Fibroblast of lung (primary cell): ENCODE data around the gene NTRK2. TPM values are rescaled to one million over a fixed set of nuclear protein-coding genes. Genes with fewer than 3 reads are reported as not detected.

Source experiments
- DNase-seq, 2 donors: peaks; one replicate each; pipeline versions ENCODE4 v3.0.0 to v3.0.0-alpha.2; 2010; ENCODE audit warnings: low read depth in 2 of 2
- H2AFZ ChIP-seq: 2 replicates; pipeline ENCODE4 v1.5.1; 2012; ENCODE audit warnings: low read length, control low read depth, inconsistent platforms
- H3K27ac ChIP-seq: 2 replicates; pipeline ENCODE4 v1.5.1; 2011; ENCODE audit warnings: low read length, control low read depth; ENCODE audit not compliant: insufficient read depth
- H3K27me3 ChIP-seq: 2 replicates; pipeline ENCODE4 v1.5.1; 2011; ENCODE audit warnings: mild to moderate bottlenecking, low read length; ENCODE audit not compliant: control insufficient read depth, insufficient read depth
- H3K36me3 ChIP-seq: 2 replicates; pipeline ENCODE4 v1.5.1; 2011; ENCODE audit warnings: low read length; ENCODE audit not compliant: control insufficient read depth, insufficient read depth
- H3K4me1 ChIP-seq: 2 replicates; pipeline ENCODE4 v1.5.1; 2011; ENCODE audit warnings: low read length; ENCODE audit not compliant: control insufficient read depth, insufficient read depth; ENCODE audit errors: extremely low read depth
- H3K4me2 ChIP-seq: 2 replicates; pipeline ENCODE4 v1.5.1; 2011; ENCODE audit warnings: low read length, control low read depth; ENCODE audit not compliant: insufficient read depth; ENCODE audit errors: extremely low read depth
- H3K4me3 ChIP-seq, 4 experiments: fragments of 200-600 bp in 1 of 4; sonication (generic) in 1 of 4; replicated peaks in 1 of 4; 2 replicates each; pipeline ENCODE4 v1.5.1; 2011 to 2016; ENCODE audit warnings: low read length in 4 of 4, low read depth in 3 of 4, mild to moderate bottlenecking in 3 of 4, control low read depth in 2 of 4, inconsistent platforms in 1 of 4, mixed read lengths in 1 of 4; ENCODE audit not compliant: insufficient read depth in 1 of 4; ENCODE audit errors: control extremely low read depth in 1 of 4
- H3K79me2 ChIP-seq: 2 replicates; pipeline ENCODE4 v1.5.1; 2012; ENCODE audit warnings: mild to moderate bottlenecking, low read length, inconsistent platforms; ENCODE audit not compliant: control insufficient read depth, insufficient read depth
- H3K9ac ChIP-seq: 2 replicates; pipeline ENCODE4 v1.5.1; 2011; ENCODE audit warnings: mild to moderate bottlenecking, low read length, control low read depth; ENCODE audit not compliant: insufficient read depth
- H3K9me3 ChIP-seq: 2 replicates; pipeline ENCODE4 v1.5.1; 2012; ENCODE audit warnings: low read depth, low read length; ENCODE audit not compliant: control insufficient read depth, insufficient read depth
- H4K20me1 ChIP-seq: 2 replicates; pipeline ENCODE4 v1.5.1; 2011; ENCODE audit warnings: low read length; ENCODE audit not compliant: control insufficient read depth, insufficient read depth; ENCODE audit errors: extremely low read depth
- CTCF ChIP-seq, 2 donors: IDR thresholded peaks in 1 of 2; conservative IDR thresholded peaks in 1 of 2; 1 replicate in 1 of 2; 2 replicates in 1 of 2; pipeline ENCODE4 v1.5.1; 2011 to 2012; ENCODE audit warnings: low read length in 2 of 2, control low read depth in 1 of 2, inconsistent platforms in 1 of 2, low read depth in 1 of 2, mild to moderate bottlenecking in 1 of 2
- EZH2 ChIP-seq: IDR thresholded peaks from 2 replicates; pipeline ENCODE4 v1.5.1; 2012; ENCODE audit warnings: low read length, control low read depth, mild to moderate bottlenecking; ENCODE audit errors: missing control alignments
- polyA plus RNA-seq, 2 donors: library from polyadenylated mRNA; depleted of rRNA in 1 of 2; stranded (reverse) in 1 of 2; unstranded in 1 of 2; fragments of >200 nt; gene quantifications; 2 replicates each; pipeline ENCODE4 v1.2.1, GENCODE V29; 2011 to 2012; ENCODE audit warnings: missing spikeins in 1 of 2
- total RNA-seq: library from RNA; depleted of rRNA; stranded (reverse); fragments of >200 nt; gene quantifications from 2 replicates; pipeline ENCODE4 v1.2.1, GENCODE V29; 2014

Gene NTRK2
- total and polyA plus RNA-seq, 2 donors (not counting 1 experiment from before 2014, with no cell fraction given): 0.66 to 1.1 TPM

DNA sequence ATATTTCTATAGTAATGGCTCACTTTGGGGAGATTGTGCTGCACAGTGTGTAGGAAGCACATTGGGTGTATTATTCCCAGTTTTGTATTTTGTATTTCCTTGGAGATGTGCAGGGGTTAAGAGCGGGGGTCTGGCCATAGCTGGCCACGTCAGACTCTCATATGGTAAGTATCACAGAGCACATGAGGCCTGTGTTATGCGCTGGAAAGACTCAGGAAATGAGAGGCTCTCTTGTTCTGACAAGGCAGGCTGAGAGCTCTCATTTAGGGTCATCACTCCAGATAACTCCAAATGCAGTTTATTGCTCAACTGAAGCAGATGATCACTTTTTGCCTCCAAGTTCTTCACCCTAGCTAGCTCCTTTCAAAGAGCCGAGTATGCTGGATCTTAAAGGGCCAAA lies 205.7 kb downstream of the NTRK2 start:
- Histone ChIP-seq H3K9ac (no peak overlapping the region), H3K27ac (no peak overlapping the region), H3K27me3 (no peaks in the 10 kb centered on the region), H3K79me2 (no peaks in the 10 kb centered on the region), H3K4me3 (no peak overlapping the region), H3K36me3 (no peaks in the 10 kb centered on the region), H4K20me1 (no peaks in the 10 kb centered on the region), H2AFZ (no peak overlapping the region), H3K9me3 (no peaks in the 10 kb centered on the region), H3K4me2 (no peak overlapping the region), H3K4me1 (no peaks in the 10 kb centered on the region)
- TF ChIP-seq EZH2: no peak
- TF ChIP-seq CTCF (conservative IDR thresholded peaks at IDR 0.05 in 1 of 2, IDR thresholded peaks at IDR 0.05 in 1 of 2; ENCODE audit: low read depth in 1 of 2, low read length in 2 of 2): no peak
- DNase-seq: no peak

DNA sequence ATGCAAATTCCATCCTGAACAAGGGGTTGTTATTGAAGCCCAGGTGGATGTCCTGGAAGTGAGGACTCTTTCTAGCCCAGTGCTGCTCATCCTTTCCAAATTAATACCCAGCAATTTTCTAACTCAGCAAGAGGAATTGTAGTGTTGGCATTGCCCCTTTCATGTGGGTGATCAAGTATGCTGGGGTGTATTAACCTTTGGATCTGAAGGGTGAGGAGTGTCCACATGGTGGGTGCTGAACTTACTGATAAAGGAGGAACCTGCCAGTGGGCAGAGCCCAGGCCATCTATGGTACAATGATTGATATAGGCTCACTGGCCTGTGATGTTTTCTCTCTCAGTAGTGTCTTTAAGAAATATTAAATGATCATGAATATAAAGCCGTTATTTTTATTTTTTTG lies 210.1 kb downstream of the NTRK2 start:
- no peaks in the 10 kb centered on the region for H3K27me3 ChIP-seq

DNA sequence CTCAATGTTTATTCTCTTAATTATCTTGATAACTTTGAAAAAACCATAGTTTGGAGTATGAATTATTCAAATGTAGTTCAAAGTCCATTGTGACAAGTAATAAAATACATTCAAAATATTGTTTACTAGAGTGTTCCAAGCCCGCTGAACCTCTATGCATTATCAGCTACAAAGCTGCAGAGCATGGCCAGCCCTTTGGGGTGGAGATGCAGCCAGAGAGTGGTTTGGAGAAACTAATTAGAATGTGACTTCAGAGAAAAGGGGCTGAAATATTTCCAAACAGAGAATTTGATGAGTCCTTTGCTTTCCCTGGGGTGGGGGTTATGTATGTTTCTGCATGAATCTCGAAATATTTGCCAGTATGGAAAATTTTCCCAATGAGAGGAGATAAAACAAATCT lies 211.3 kb downstream of the NTRK2 start:
- Histone ChIP-seq H3K9me3 (no peaks in the 10 kb centered on the region), H4K20me1 (no peaks in the 10 kb centered on the region), H2AFZ (no peak overlapping the region), H3K4me3 (no peak overlapping the region), H3K9ac (no peak overlapping the region), H3K4me1 (no peaks in the 10 kb centered on the region), H3K36me3 (no peaks in the 10 kb centered on the region), H3K27ac (no peak overlapping the region), H3K4me2 (no peak overlapping the region), H3K27me3 (no peaks in the 10 kb centered on the region), H3K79me2 (no peaks in the 10 kb centered on the region)
- TF ChIP-seq CTCF (conservative IDR thresholded peaks at IDR 0.05 in 1 of 2, IDR thresholded peaks at IDR 0.05 in 1 of 2; ENCODE audit: low read depth in 1 of 2, low read length in 2 of 2) (no peak), EZH2 (no peak)
- no peak for DNase-seq

More for the DNA sequence above, 210.1 kb downstream of the NTRK2 start:
- no peak overlapping the region for H2AFZ ChIP-seq
- DNase-seq: no peak
- no peaks in the 10 kb centered on the region for H3K9me3 ChIP-seq
- no peaks in the 10 kb centered on the region for H3K4me1 ChIP-seq
- H3K4me2 ChIP-seq: no peak overlapping the region
- H3K36me3 ChIP-seq: no peaks in the 10 kb centered on the region
- H3K4me3 ChIP-seq: no peak overlapping the region
- no peaks in the 10 kb centered on the region for H3K79me2 ChIP-seq
- no peak overlapping the region for H3K27ac ChIP-seq
- H3K9ac ChIP-seq: no peak overlapping the region
- TF ChIP-seq EZH2: no peak
- TF ChIP-seq CTCF (conservative IDR thresholded peaks at IDR 0.05 in 1 of 2, IDR thresholded peaks at IDR 0.05 in 1 of 2; ENCODE audit: low read depth in 1 of 2, low read length in 2 of 2): no peak
- no peaks in the 10 kb centered on the region for H4K20me1 ChIP-seq
